Skin of body (tissue), 2 donors: ENCODE data around the gene GNAZ. TPM values are rescaled to one million over a fixed set of nuclear protein-coding genes. Genes with fewer than 3 reads are reported as not detected.
A peak's percentile ranks its signal among the peaks of the same experiment; 100 is the strongest.

Experiments used
- DNase-seq: peaks from one replicate; lab custom pipeline; 2025; lab: John Stamatoyannopoulos, UW
- total RNA-seq: library from RNA; depleted of rRNA; stranded (reverse); fragments of >200 nt; gene quantifications from one replicate; pipeline ENCODE4 v1.2.3, GENCODE V29; 2014

GNAZ gene
- total RNA-seq, 1 donor from 2014 or later = 1.8 TPM

GRCh38 chr22:23105919-23106318, 35.6 kb downstream of the GNAZ start:
- DNase-seq = no peak

GRCh38 chr22:23106344-23106743, 36.0 kb downstream of the GNAZ start:
- DNase-seq = no peak

GRCh38 chr22:23106906-23107367, 36.6 kb downstream of the GNAZ start:
- no peak for DNase-seq

GRCh38 chr22:23107487-23108248, 37.3 kb downstream of the GNAZ start:
- DNase-seq = no peak

GRCh38 chr22:23108249-23109078, 38.1 kb downstream of the GNAZ start:
- no peak for DNase-seq

GRCh38 chr22:23109079-23109347, 38.7 kb downstream of the GNAZ start:
- no peak for DNase-seq

GRCh38 chr22:23109441-23109978, 39.2 kb downstream of the GNAZ start:
- DNase-seq = no peak

GRCh38 chr22:23110190-23110921, 40.0 kb downstream of the GNAZ start:
- peak; percentile 8 for DNase-seq

GRCh38 chr22:23110922-23111527, 40.7 kb downstream of the GNAZ start:
- DNase-seq = no peak

GRCh38 chr22:23112472-23113012, 42.2 kb downstream of the GNAZ start:
- DNase-seq = no peak

- DNase-seq = no peak
Measured at GRCh38 chr22:23113067-23113846, 42.9 kb downstream of the GNAZ start.

GRCh38 chr22:23113847-23114720, 43.8 kb downstream of the GNAZ start:
- no peak for DNase-seq

GRCh38 chr22:23114721-23115020, 44.4 kb downstream of the GNAZ start:
- no peak for DNase-seq

- DNase-seq = no peak
Measured at GRCh38 chr22:23115369-23115768, 45.0 kb downstream of the GNAZ start.

GRCh38 chr22:23115825-23116494, 45.6 kb downstream of the GNAZ start:
- DNase-seq = no peak

GRCh38 chr22:23116506-23117263, 46.4 kb downstream of the GNAZ start:
- DNase-seq = no peak

- no peak for DNase-seq
Measured at GRCh38 chr22:23117275-23117674, 47.0 kb downstream of the GNAZ start.
